ENCODE measurements around the gene FBXO34.
"Not testable (repeated sequence)": the region's sequence is repeated elsewhere in the genome, so short reads cannot be mapped to it uniquely, and the experiment has no call there.

The FBXO34 gene

GRCh38 chr14:55340482-55340881, 69.3 kb downstream of the FBXO34 start:
- ChIA-PET CTCF (interaction anchor here (2.0 kb wide), 1 partner anchor 14 kb away, joined by 15 read pairs; no protein-coding TSS in a partner anchor), POLR2A (no interaction called here)
- TF ChIP-seq CTCF (IDR thresholded peaks at IDR 0.05; ENCODE audit: control extremely low read depth, extremely low read depth, low read depth, missing control alignments): no peak
- DNase-seq (ENCODE audit: extremely low spot score): no peak

- no peak for TF ChIP-seq CTCF (IDR thresholded peaks at IDR 0.05; ENCODE audit: control extremely low read depth, extremely low read depth, low read depth, missing control alignments)
- no peak for DNase-seq (ENCODE audit: extremely low spot score)
- ChIA-PET POLR2A (no interaction called here), CTCF (interaction anchor here (2.1 kb wide), 1 partner anchor 14 kb away, joined by 16 read pairs; no protein-coding TSS in a partner anchor)
Observed at GRCh38 chr14:55341781-55342180, 70.6 kb downstream of the FBXO34 start.

DNA sequence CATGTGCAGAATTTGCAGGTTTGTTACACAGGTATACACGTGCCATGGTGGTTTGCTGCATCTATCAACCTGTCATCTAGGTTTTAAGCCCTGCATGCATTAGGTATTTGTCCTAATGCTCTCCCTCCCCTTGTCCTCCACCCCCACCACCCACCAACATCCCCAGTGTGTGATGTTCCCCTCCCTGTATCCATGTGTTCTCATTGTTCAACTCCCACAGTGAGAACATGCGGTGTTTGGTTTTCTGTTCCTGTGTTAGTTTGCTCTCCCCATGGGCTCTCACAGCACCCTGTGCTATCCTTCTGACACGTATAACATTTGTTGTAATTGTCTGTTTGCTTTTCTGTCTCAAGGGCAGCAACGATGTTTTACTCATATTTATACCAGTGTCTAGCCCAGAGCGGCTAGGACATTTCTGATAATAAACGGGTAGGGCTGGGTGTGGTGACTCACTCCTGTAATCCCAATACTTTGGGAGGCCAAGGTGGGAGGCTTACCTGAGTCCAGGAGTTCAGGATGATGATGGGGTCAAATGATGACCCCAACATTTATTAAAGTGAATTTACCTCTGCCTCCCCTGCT, 73.5 kb downstream of the FBXO34 start:
- CTCF ChIA-PET: interaction anchor here (2.2 kb wide), 1 partner anchor 10 kb away, joined by 14 read pairs; no protein-coding TSS in a partner anchor
- DNase-seq (ENCODE audit: extremely low spot score); POLR2A ChIA-PET: not testable (repeated sequence)

DNA sequence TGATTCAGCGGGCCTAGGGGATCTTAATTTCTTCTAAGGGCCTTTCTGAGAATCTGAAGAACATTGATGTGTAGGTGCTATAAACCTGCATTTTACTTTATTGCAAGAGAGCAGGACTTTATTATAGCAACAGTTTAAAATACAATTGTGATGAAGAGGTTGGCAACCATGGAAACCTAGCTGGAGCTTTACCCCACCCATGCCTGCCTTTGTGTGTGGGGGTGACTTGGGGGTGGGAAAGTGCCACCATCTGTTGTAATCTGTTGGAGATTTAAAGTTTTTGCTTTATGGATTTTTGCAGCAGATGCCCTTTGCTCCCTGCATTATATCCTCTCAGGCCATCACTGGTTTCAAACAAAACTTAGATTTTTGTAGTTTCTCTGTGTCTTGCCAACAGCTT, 75.8 kb downstream of the FBXO34 start:
- ChIA-PET CTCF (interaction anchor here (1.1 to 5.0 kb wide), 6 partner anchors 7 to 101 kb away, joined by 3 to 21 read pairs (median 9); no protein-coding TSS in a partner anchor), POLR2A (no interaction called here)
- TF ChIP-seq CTCF (IDR thresholded peaks at IDR 0.05; ENCODE audit: control extremely low read depth, extremely low read depth, low read depth, missing control alignments): no peak
- DNase-seq (ENCODE audit: extremely low spot score): no peak

- POLR2A ChIA-PET: no interaction called here
- no peak for TF ChIP-seq CTCF (IDR thresholded peaks at IDR 0.05; ENCODE audit: control extremely low read depth, extremely low read depth, low read depth, missing control alignments)
- CTCF ChIA-PET: interaction anchor here (1.0 to 5.0 kb wide), 3 partner anchors 9 to 78 kb away, joined by 3 to 21 read pairs (median 15); no protein-coding TSS in a partner anchor
Observed at GRCh38 chr14:55347748-55348147, 76.5 kb downstream of the FBXO34 start.

GRCh38 chr14:55348766-55349453, 77.7 kb downstream of the FBXO34 start:
- ChIA-PET POLR2A (no interaction called here), CTCF (interaction anchor here (0.7 to 5.0 kb wide), 4 partner anchors 16 to 136 kb away, joined by 3 to 21 read pairs (median 3); no protein-coding TSS in a partner anchor)
- DNase-seq (ENCODE audit: extremely low spot score): no peak
- TF ChIP-seq CTCF (IDR thresholded peaks at IDR 0.05; ENCODE audit: control extremely low read depth, extremely low read depth, low read depth, missing control alignments): no peak

More at GRCh38 chr14:55347748-55348147, 76.5 kb downstream of the FBXO34 start:
- DNase-seq (ENCODE audit: extremely low spot score): no peak

GRCh38 chr14:55349565-55349964, 78.3 kb downstream of the FBXO34 start:
- no peak for TF ChIP-seq CTCF (IDR thresholded peaks at IDR 0.05; ENCODE audit: control extremely low read depth, extremely low read depth, low read depth, missing control alignments)
- no peak for DNase-seq (ENCODE audit: extremely low spot score)
- ChIA-PET CTCF (interaction anchor here (1.0 to 5.0 kb wide), 3 partner anchors 80 to 136 kb away, joined by 3 to 21 read pairs (median 4); no protein-coding TSS in a partner anchor), POLR2A (no interaction called here)
